ENCODE measurements around the gene SORBS1.

DNA sequence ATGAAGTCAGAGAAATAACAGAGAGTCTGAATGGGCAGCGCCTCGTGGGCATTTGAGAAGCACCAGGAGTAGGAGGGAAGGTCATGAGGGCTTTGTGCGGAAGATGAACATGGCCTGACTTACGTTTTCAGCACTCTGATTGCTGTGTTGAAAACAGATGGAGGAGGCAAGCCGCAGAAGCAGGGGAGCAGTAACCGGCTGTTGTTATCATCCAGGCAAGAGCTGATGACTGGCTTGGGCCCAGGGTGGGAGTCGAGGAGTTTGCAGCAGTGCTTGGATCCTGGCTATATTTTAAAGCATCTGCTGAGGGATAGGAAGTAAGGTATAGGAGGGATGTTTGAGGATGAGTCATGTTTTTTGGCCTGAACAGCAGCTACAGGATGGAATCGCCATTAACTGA is 257.6 kb downstream of the SORBS1 start:
- TF ChIP-seq KLF17 (tag by site-specific recombination; IDR thresholded peaks at IDR 0.05): no peak
- TF ChIP-seq, protein P1, sequence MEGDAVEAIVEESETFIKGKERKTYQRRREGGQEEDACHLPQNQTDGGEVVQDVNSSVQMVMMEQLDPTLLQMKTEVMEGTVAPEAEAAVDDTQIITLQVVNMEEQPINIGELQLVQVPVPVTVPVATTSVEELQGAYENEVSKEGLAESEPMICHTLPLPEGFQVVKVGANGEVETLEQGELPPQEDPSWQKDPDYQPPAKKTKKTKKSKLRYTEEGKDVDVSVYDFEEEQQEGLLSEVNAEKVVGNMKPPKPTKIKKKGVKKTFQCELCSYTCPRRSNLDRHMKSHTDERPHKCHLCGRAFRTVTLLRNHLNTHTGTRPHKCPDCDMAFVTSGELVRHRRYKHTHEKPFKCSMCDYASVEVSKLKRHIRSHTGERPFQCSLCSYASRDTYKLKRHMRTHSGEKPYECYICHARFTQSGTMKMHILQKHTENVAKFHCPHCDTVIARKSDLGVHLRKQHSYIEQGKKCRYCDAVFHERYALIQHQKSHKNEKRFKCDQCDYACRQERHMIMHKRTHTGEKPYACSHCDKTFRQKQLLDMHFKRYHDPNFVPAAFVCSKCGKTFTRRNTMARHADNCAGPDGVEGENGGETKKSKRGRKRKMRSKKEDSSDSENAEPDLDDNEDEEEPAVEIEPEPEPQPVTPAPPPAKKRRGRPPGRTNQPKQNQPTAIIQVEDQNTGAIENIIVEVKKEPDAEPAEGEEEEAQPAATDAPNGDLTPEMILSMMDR (tag by site-specific recombination; IDR thresholded peaks at IDR 0.05): no peak
- TF ChIP-seq ZNF488 (tag by site-specific recombination; IDR thresholded peaks at IDR 0.05): no peak
- TF ChIP-seq SETDB1 (IDR thresholded peaks at IDR 0.05; ENCODE audit: insufficient read length, low read length): no peak
- no peak for TF ChIP-seq ZBTB10 (tag by site-specific recombination; IDR thresholded peaks at IDR 0.05)
- TF ChIP-seq, protein P2, sequence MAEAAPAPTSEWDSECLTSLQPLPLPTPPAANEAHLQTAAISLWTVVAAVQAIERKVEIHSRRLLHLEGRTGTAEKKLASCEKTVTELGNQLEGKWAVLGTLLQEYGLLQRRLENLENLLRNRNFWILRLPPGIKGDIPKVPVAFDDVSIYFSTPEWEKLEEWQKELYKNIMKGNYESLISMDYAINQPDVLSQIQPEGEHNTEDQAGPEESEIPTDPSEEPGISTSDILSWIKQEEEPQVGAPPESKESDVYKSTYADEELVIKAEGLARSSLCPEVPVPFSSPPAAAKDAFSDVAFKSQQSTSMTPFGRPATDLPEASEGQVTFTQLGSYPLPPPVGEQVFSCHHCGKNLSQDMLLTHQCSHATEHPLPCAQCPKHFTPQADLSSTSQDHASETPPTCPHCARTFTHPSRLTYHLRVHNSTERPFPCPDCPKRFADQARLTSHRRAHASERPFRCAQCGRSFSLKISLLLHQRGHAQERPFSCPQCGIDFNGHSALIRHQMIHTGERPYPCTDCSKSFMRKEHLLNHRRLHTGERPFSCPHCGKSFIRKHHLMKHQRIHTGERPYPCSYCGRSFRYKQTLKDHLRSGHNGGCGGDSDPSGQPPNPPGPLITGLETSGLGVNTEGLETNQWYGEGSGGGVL (tag by site-specific recombination; IDR thresholded peaks at IDR 0.05): no peak
- TF ChIP-seq MYNN (tag by site-specific recombination; IDR thresholded peaks at IDR 0.05; ENCODE audit: borderline replicate concordance): no peak
- no peak for TF ChIP-seq ZNF660 (tag by site-specific recombination; IDR thresholded peaks at IDR 0.05)

All from HEK293 (cell line).